OCI-LY3 (cell line): ENCODE measurements around the gene PLXNC1.

ENCODE experiments used
- H2AFZ ChIP-seq: fragments of 200-600, 300-600 bp; shearing (Covaris generic); 2 replicates; pipeline ENCODE4 v1.6.0; 2014; ENCODE audit warnings: antibody characterized with exemption, low read depth, low read length
- H3K27ac ChIP-seq: fragments of 200-600, 300-600 bp; sonication (generic); 2 replicates; pipeline ENCODE4 v1.5.1; 2014; ENCODE audit warnings: mild to moderate bottlenecking, low read length, moderate library complexity, mixed read lengths
- H3K27me3 ChIP-seq: fragments of 200-600, 300-600 bp; sonication (generic); 2 replicates; pipeline ENCODE4 v1.6.1; 2014; ENCODE audit warnings: low read depth, low read length, mixed read lengths
- H3K36me3 ChIP-seq: fragments of 200-600, 300-600 bp; sonication (generic); replicated peaks from 2 replicates; pipeline ENCODE3; 2014; ENCODE audit warnings: low read depth, low read length, mixed read lengths
- H3K4me1 ChIP-seq: fragments of 300-600, 200-600 bp; sonication (generic); 2 replicates; pipeline ENCODE4 v1.6.1; 2014; ENCODE audit warnings: low read length, mixed read lengths
- H3K4me2 ChIP-seq: fragments of 200-600, 300-600 bp; sonication (generic); 2 replicates; pipeline ENCODE4 v1.6.1; 2014; ENCODE audit warnings: low read length, mixed read lengths
- H3K4me3 ChIP-seq: fragments of 300-600, 200-600 bp; sonication (generic); 2 replicates; pipeline ENCODE4 v1.5.1; 2014; ENCODE audit warnings: antibody characterized with exemption, mild to moderate bottlenecking, low read length, moderate library complexity
- H3K79me2 ChIP-seq: fragments of 300-600, 200-600 bp; shearing (Covaris generic); 2 replicates; pipeline ENCODE4 v1.6.1; 2014; ENCODE audit warnings: mild to moderate bottlenecking, low read length, mixed read lengths
- H3K9ac ChIP-seq: fragments of 300-600, 200-600 bp; shearing (Covaris generic); 2 replicates; pipeline ENCODE4 v1.6.0; 2014; ENCODE audit warnings: mild to moderate bottlenecking, low read length, moderate library complexity
- H3K9me3 ChIP-seq: fragments of 200-600, 300-600 bp; shearing (Covaris generic); 2 replicates; pipeline ENCODE4 v1.6.1; 2014; ENCODE audit warnings: low read length, mixed read lengths; ENCODE audit not compliant: insufficient read depth
- H4K20me1 ChIP-seq: fragments of 200-600, 300-600 bp; sonication (generic); 2 replicates; pipeline ENCODE4 v1.6.1; 2016; ENCODE audit warnings: low read length, mixed read lengths; ENCODE audit not compliant: insufficient read depth
- EZH2phosphoT487 ChIP-seq: fragments of 200-600 bp; shearing (Covaris generic); IDR thresholded peaks from 2 replicates; pipeline ENCODE4 v1.6.1; 2018; ENCODE audit warnings: antibody characterized with exemption, mixed run types, low read depth
- TF ChIP-seq, protein P1 (sequence below): fragments of 200-600, 300-600 bp; sonication (generic); IDR thresholded peaks from 2 replicates; pipeline ENCODE4 v1.5.1; 2014; ENCODE audit warnings: antibody characterized with exemption, low read length, low read depth

The PLXNC1 gene

DNA sequence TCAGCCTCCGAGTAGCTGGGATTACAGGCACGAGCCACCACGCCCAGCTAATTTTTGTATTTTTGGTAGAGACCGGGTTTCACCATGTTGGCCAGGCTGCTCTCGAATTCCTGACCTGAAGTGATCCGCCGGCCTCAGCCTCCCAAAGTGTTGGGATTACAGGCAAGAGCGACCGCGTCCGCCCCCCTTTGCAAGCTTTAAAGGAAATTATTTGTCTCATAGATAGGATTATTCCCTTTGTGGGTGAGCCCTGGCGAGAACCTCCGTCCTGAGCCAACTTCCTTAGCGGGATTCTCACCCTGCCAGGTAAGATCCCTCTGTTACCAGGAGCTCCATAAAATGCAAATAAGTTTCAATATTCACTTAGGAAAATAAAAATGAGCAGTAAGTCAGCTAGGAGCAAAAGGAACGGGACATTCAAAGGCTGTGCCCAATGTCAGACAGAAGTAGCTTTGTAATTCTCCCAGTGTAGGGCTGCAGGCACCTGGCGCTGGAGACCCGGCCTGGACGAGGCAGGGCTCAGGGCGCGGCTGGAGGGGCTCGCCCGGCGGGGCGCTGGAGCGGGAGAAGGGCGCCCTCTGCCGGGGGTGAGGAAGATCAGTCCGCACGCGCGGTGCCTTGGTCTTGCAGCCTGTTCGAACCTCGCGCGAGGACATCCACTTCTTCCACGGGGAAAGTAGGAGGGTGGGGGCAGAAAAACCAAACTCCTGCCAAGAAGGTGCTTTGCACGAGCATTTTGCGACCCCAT, 47.2 kb upstream of the PLXNC1 start:
- Histone ChIP-seq H3K36me3 (no peaks in the 10 kb centered on the region), H3K27me3 (peaks cover 40% of the 10 kb centered on the region), H3K79me2 (no peaks in the 10 kb centered on the region), H3K4me1 (peaks cover 8% of the 10 kb centered on the region), H3K9me3 (no peaks in the 10 kb centered on the region), H3K9ac (peak overlapping the region; percentile 50), H3K4me2 (peak overlapping the region; percentile 97), H4K20me1 (no peaks in the 10 kb centered on the region), H3K4me3 (peak overlapping the region; percentile 78), H2AFZ (peak overlapping the region; percentile 89), H3K27ac (no peak overlapping the region)
- TF ChIP-seq, protein P1, sequence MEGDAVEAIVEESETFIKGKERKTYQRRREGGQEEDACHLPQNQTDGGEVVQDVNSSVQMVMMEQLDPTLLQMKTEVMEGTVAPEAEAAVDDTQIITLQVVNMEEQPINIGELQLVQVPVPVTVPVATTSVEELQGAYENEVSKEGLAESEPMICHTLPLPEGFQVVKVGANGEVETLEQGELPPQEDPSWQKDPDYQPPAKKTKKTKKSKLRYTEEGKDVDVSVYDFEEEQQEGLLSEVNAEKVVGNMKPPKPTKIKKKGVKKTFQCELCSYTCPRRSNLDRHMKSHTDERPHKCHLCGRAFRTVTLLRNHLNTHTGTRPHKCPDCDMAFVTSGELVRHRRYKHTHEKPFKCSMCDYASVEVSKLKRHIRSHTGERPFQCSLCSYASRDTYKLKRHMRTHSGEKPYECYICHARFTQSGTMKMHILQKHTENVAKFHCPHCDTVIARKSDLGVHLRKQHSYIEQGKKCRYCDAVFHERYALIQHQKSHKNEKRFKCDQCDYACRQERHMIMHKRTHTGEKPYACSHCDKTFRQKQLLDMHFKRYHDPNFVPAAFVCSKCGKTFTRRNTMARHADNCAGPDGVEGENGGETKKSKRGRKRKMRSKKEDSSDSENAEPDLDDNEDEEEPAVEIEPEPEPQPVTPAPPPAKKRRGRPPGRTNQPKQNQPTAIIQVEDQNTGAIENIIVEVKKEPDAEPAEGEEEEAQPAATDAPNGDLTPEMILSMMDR = peak; percentile 88
- TF ChIP-seq EZH2phosphoT487 = no peak

DNA sequence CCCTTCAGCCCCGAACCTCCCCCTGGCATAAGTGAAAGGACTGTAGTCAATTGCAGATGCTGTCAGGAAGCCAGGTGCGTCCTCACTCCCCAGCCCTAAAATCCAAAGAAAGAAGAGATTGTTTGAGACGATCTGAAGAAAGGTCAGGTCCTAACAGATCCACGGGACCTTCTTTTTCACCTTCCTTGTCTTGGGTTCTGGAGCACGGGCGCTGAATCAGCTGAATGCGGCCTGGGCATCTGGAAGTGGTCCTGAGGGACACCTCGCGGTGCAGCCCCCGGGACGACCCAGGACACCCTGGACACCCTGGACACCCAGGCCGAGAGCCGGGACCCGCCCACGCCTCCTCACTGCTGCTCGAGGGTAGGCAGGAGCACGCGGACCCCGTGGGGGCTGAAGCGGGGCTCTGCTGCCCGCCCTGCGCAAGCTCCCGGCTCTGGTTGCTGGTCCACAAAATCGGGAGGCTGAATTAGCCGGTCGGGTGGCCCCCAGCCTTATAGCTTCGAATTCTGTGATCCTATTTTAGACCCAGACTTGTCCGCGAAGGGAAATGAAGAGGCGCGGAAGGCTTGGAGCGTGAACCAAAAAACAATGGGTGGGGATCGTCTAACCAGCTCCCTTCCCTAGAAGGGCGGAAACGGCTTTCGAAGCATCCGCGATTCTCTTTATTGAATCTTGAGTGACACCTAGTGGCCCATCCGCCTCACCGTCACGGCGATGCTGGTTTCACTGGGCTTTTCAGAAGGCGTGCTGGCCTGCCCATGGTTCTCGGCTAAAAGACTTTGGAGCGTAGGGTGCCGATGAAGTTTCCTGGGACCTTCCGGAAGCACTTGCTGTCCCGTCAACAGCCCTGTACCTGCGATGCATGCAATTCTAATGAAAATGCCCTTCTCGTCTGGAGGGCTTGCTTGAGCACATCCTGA, 46.4 kb upstream of the PLXNC1 start:
- H3K27ac ChIP-seq = no peak overlapping the region
- H4K20me1 ChIP-seq = no peaks in the 10 kb centered on the region
- peaks cover 8% of the 10 kb centered on the region for H3K4me1 ChIP-seq
- no peak for TF ChIP-seq EZH2phosphoT487
- TF ChIP-seq, protein P1 = peak; percentile 84
- H3K79me2 ChIP-seq = no peaks in the 10 kb centered on the region
- no peaks in the 10 kb centered on the region for H3K36me3 ChIP-seq
- H3K9me3 ChIP-seq = no peaks in the 10 kb centered on the region
- H3K27me3 ChIP-seq = peaks cover 48% of the 10 kb centered on the region
- peak overlapping the region; percentile 78 for H3K4me3 ChIP-seq
- H3K4me2 ChIP-seq = peak overlapping the region; percentile 97
- peak overlapping the region; percentile 50 for H3K9ac ChIP-seq
- H2AFZ ChIP-seq = peak overlapping the region; percentile 95

DNA sequence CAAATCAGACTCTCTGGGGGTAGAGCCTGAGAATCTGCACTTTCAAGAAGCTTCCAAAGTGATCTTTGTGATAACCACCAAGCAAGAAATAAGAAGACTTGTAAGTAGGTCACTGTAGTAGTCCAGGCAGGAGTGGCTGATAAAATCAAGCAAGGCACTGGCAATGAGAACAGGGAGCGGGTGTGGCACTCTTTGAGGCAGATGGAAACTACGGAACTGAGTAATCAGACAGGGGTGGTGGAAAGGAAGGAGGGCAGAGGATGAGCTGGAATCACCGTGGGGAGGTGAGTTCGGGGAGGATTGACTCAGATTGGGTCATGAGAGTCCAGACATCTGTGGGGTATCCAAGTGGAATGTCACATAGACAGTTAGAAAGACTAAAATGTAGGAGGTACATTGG, 44.4 kb upstream of the PLXNC1 start:
- TF ChIP-seq EZH2phosphoT487 = no peak
- TF ChIP-seq, protein P1 = no peak
- Histone ChIP-seq H3K4me2 (no peak overlapping the region), H2AFZ (no peak overlapping the region), H3K9me3 (no peaks in the 10 kb centered on the region), H3K27ac (no peak overlapping the region), H3K36me3 (no peaks in the 10 kb centered on the region), H3K4me3 (no peak overlapping the region), H4K20me1 (no peaks in the 10 kb centered on the region), H3K27me3 (peaks cover 58% of the 10 kb centered on the region), H3K9ac (no peak overlapping the region), H3K79me2 (no peaks in the 10 kb centered on the region), H3K4me1 (peaks cover 10% of the 10 kb centered on the region)

GRCh38 chr12:94107910-94108309, 40.5 kb upstream of the PLXNC1 start:
- Histone ChIP-seq H4K20me1 (no peaks in the 10 kb centered on the region), H3K27me3 (peaks cover 42% of the 10 kb centered on the region), H3K27ac (no peak overlapping the region), H3K79me2 (no peaks in the 10 kb centered on the region), H3K9me3 (no peaks in the 10 kb centered on the region), H3K4me1 (peaks cover 6% of the 10 kb centered on the region; the same call in 1 of the 2 replicates), H2AFZ (no peak overlapping the region), H3K9ac (no peak overlapping the region), H3K36me3 (no peaks in the 10 kb centered on the region), H3K4me2 (no peak overlapping the region), H3K4me3 (no peak overlapping the region)
- TF ChIP-seq, protein P1 = no peak
- TF ChIP-seq EZH2phosphoT487 = no peak
